ENCODE measurements around the gene FLOT1.
"Not testable (repeated sequence)": the region's sequence is repeated elsewhere in the genome, so short reads cannot be mapped to it uniquely, and the experiment has no call there.

- TF ChIP-seq, protein P1, sequence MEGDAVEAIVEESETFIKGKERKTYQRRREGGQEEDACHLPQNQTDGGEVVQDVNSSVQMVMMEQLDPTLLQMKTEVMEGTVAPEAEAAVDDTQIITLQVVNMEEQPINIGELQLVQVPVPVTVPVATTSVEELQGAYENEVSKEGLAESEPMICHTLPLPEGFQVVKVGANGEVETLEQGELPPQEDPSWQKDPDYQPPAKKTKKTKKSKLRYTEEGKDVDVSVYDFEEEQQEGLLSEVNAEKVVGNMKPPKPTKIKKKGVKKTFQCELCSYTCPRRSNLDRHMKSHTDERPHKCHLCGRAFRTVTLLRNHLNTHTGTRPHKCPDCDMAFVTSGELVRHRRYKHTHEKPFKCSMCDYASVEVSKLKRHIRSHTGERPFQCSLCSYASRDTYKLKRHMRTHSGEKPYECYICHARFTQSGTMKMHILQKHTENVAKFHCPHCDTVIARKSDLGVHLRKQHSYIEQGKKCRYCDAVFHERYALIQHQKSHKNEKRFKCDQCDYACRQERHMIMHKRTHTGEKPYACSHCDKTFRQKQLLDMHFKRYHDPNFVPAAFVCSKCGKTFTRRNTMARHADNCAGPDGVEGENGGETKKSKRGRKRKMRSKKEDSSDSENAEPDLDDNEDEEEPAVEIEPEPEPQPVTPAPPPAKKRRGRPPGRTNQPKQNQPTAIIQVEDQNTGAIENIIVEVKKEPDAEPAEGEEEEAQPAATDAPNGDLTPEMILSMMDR (IDR thresholded peaks at IDR 0.05): not testable (repeated sequence)
- TF ChIP-seq EZH2 (IDR thresholded peaks at IDR 0.05; ENCODE audit: borderline replicate concordance, insufficient read depth, low read depth, low read length, poor library complexity, severe bottlenecking): not testable (repeated sequence)
Observed at GRCh38 chr6:30723159-30723842, 19.2 kb downstream of the FLOT1 start.

All from B cell (primary cell).